Ammon's horn (tissue), 1 donor: ENCODE data around the gene SPDYE4.

ENCODE experiments used
- DNase-seq: peaks from one replicate; pipeline ENCODE4 v3.0.0-alpha.2; 2016; ENCODE audit warnings: low spot score

Gene SPDYE4

GRCh38 chr17:8712698-8713097 lies 45.6 kb downstream of the SPDYE4 start:
- no peak for DNase-seq

- DNase-seq, result no peak
Observed at GRCh38 chr17:8711291-8711690, 47.1 kb downstream of the SPDYE4 start.

- DNase-seq, result no peak
Observed at GRCh38 chr17:8710813-8711212, 47.5 kb downstream of the SPDYE4 start.

GRCh38 chr17:8709006-8709405 lies 49.3 kb downstream of the SPDYE4 start:
- no peak for DNase-seq

- no peak for DNase-seq
Observed at GRCh38 chr17:8708025-8708461, 50.3 kb downstream of the SPDYE4 start.

- no peak for DNase-seq
Observed at GRCh38 chr17:8707332-8708024, 50.9 kb downstream of the SPDYE4 start.

GRCh38 chr17:8706431-8706830 lies 51.9 kb downstream of the SPDYE4 start:
- DNase-seq, result no peak

GRCh38 chr17:8705427-8705826 lies 52.9 kb downstream of the SPDYE4 start:
- DNase-seq, result no peak

GRCh38 chr17:8703001-8703400 lies 55.3 kb downstream of the SPDYE4 start:
- DNase-seq, result no peak

GRCh38 chr17:8701754-8702153 lies 56.6 kb downstream of the SPDYE4 start:
- DNase-seq, result no peak

- DNase-seq, result no peak
Observed at GRCh38 chr17:8701221-8701620, 57.1 kb downstream of the SPDYE4 start.
